HEK293 (cell line): Measurements from ENCODE around the gene PKIG.
"Not testable (repeated sequence)": the region's sequence is repeated elsewhere in the genome, so short reads cannot be mapped to it uniquely, and the experiment has no call there.

Source experiments
- CTCF ChIA-PET: fragments of 350-600 bp; formaldehyde crosslinking; extraction: SDS; loops from one replicate; lab custom pipeline; 2021; ENCODE audit warnings: antibody characterized with exemption; lab: Yijun Ruan, JAX
- POLR2A ChIA-PET: fragments of 300-600 bp; formaldehyde crosslinking; extraction: SDS; loops from one replicate; lab custom pipeline; 2020; ENCODE audit warnings: antibody characterized with exemption, inconsistent platforms; lab: Yijun Ruan, JAX
- H3K27ac ChIP-seq: fragments of 200-500 bp; sonication (Bioruptor generic); 2 replicates; pipeline ENCODE4 v1.5.1; 2014; ENCODE audit warnings: low read depth, low read length, control low read depth, inconsistent platforms; ENCODE audit errors: extremely low read depth
- H3K36me3 ChIP-seq, 2 experiments: fragments of 200-500 bp in 1 of 2; sonication (Bioruptor generic) in 1 of 2; 1 replicate in 1 of 2; 2 replicates in 1 of 2; pipeline ENCODE4 v1.5.1; 2014 to 2017; ENCODE audit warnings: inconsistent platforms in 2 of 2, low read length in 2 of 2; ENCODE audit not compliant: control insufficient read depth in 2 of 2, insufficient read depth in 1 of 2
- H3K4me1 ChIP-seq: fragments of 200-500 bp; sonication (Bioruptor generic); 2 replicates; pipeline ENCODE4 v1.5.1; 2014; ENCODE audit warnings: mild to moderate bottlenecking, low read length, inconsistent platforms; ENCODE audit not compliant: control insufficient read depth, insufficient read depth
- H3K4me3 ChIP-seq: 2 replicates; pipeline ENCODE4 v1.5.1; 2011; ENCODE audit warnings: low read depth, mild to moderate bottlenecking, control low read depth, low read length, moderate library complexity
- H3K9me3 ChIP-seq: fragments of 200-500 bp; sonication (Bioruptor generic); 2 replicates; pipeline ENCODE4 v1.5.1; 2014; ENCODE audit warnings: low read depth, low read length, inconsistent platforms; ENCODE audit not compliant: control insufficient read depth, insufficient read depth
- BCL11B ChIP-seq: fragments of 450-650 bp; formaldehyde crosslinking; IDR thresholded peaks from 2 replicates; pipeline ENCODE4 v1.5.1; 2016; ENCODE audit warnings: low read depth, missing biosample characterization, missing genetic modification characterization
- ELK4 ChIP-seq: IDR thresholded peaks from 2 replicates; pipeline ENCODE4 v1.6.1; 2011; ENCODE audit warnings: mild to moderate bottlenecking, low read depth, low read length, borderline replicate concordance
- WT1 ChIP-seq: fragments of 450-650 bp; formaldehyde crosslinking; IDR thresholded peaks from 2 replicates; pipeline ENCODE4 v1.5.1; 2016; ENCODE audit warnings: missing biosample characterization, missing genetic modification characterization
- ZNF133 ChIP-seq: fragments of 450-650 bp; formaldehyde crosslinking; IDR thresholded peaks from 2 replicates; pipeline ENCODE4 v1.5.1; 2016; ENCODE audit warnings: missing biosample characterization, missing genetic modification characterization
- ZNF18 ChIP-seq: fragments of 450-650 bp; formaldehyde crosslinking; IDR thresholded peaks from 2 replicates; pipeline ENCODE4 v1.5.1; 2016; ENCODE audit warnings: missing biosample characterization, missing genetic modification characterization
- ZNF214 ChIP-seq: fragments of 450-650 bp; formaldehyde crosslinking; IDR thresholded peaks from 2 replicates; pipeline ENCODE4 v1.5.1; 2017; ENCODE audit warnings: missing biosample characterization, mild to moderate bottlenecking, missing genetic modification characterization, borderline replicate concordance
- ZNF404 ChIP-seq: fragments of 450-650 bp; formaldehyde crosslinking; IDR thresholded peaks from 2 replicates; pipeline ENCODE4 v1.5.1; 2017; ENCODE audit warnings: missing biosample characterization, missing genetic modification characterization
- ZNF548 ChIP-seq: fragments of 450-650 bp; formaldehyde crosslinking; IDR thresholded peaks from 2 replicates; pipeline ENCODE4 v1.5.1; 2016; ENCODE audit warnings: missing biosample characterization, missing genetic modification characterization
- ZNF692 ChIP-seq: fragments of 450-650 bp; formaldehyde crosslinking; IDR thresholded peaks from 2 replicates; pipeline ENCODE4 v1.5.1; 2016; ENCODE audit warnings: missing biosample characterization, missing genetic modification characterization

Gene PKIG

GRCh38 chr20:44586289-44586911, 4.0 kb downstream of the PKIG start:
- TF ChIP-seq ZNF214 (tag by site-specific recombination) (no peak), ZNF18 (tag by site-specific recombination) (no peak), ZNF548 (tag by site-specific recombination) (no peak), ELK4 (no peak), WT1 (tag by site-specific recombination) (no peak)
- POLR2A ChIA-PET = no interaction called here

GRCh38 chr20:44587035-44587980, 4.9 kb downstream of the PKIG start:
- Histone ChIP-seq H3K36me3 (peaks cover 0 to 7% of the 10 kb centered on the region in 2 experiments; a peak in 1 of 3 replicates), H3K9me3 (no peaks in the 10 kb centered on the region), H3K4me3 (no peak overlapping the region), H3K4me1 (peaks cover 8% of the 10 kb centered on the region; the same call in 1 of the 2 replicates)
- ChIA-PET CTCF (interaction anchor here (1.5 kb wide), 1 partner anchor 7 kb away, joined by 5 read pairs; no protein-coding TSS in a partner anchor), POLR2A (no interaction called here)
- TF ChIP-seq ZNF404 (tag by site-specific recombination) (no peak), ZNF692 (tag by site-specific recombination) (0 out of 2 replicates have a peak, but pooled peaks have one; percentile 48)
- TF ChIP-seq, all 188 proteins: peak for 1
- H3K27ac ChIP-seq = no peak overlapping the region

More at GRCh38 chr20:44586289-44586911, 4.0 kb downstream of the PKIG start:
- CTCF ChIA-PET = interaction anchor here (1.5 kb wide), 1 partner anchor 8 kb away, joined by 5 read pairs; no protein-coding TSS in a partner anchor
- no peaks in the 10 kb centered on the region for H3K9me3 ChIP-seq
- no peak overlapping the region for H3K27ac ChIP-seq
- H3K4me3 ChIP-seq = no peak overlapping the region
- H3K4me1 ChIP-seq = peaks cover 14% of the 10 kb centered on the region
- H3K36me3 ChIP-seq = peaks cover 0 to 3% of the 10 kb centered on the region in 2 experiments; a peak in 1 of 3 replicates

GRCh38 chr20:44588321-44588720, 5.9 kb downstream of the PKIG start:
- not testable (repeated sequence) for H3K4me3 ChIP-seq, H3K9me3 ChIP-seq, H3K4me1 ChIP-seq, H3K27ac ChIP-seq, H3K36me3 ChIP-seq
- CTCF ChIA-PET = interaction anchor here (0.6 kb wide), 2 partner anchors 12 to 22 kb away, joined by 3 read pairs; no protein-coding TSS in a partner anchor
- TF ChIP-seq ZNF133 (tag by site-specific recombination) = peak; percentile 69; the same call in 1 of the 2 replicates
- POLR2A ChIA-PET = interaction anchor here (0.5 to 0.7 kb wide), 2 partner anchors 80 to 1268 kb away, joined by 3 read pairs; no protein-coding TSS in a partner anchor

GRCh38 chr20:44589537-44589936, 7.2 kb downstream of the PKIG start:
- Histone ChIP-seq H3K27ac (no peak overlapping the region), H3K4me3 (no peak overlapping the region), H3K4me1 (no peaks in the 10 kb centered on the region), H3K9me3 (no peaks in the 10 kb centered on the region), H3K36me3 (peaks cover 0 to 7% of the 10 kb centered on the region in 2 experiments; a peak in 1 of 3 replicates)
- CTCF ChIA-PET = no interaction called here
- POLR2A ChIA-PET = no interaction called here
- no peak for TF ChIP-seq BCL11B (tag by site-specific recombination)
- TF ChIP-seq, all 188 proteins: peak for 0
